Activated naive CD4-positive, alpha-beta T cell treated with anti-CD3 and anti-CD28 coated beads, Interleukin-2, amount 10 ng/mL, durations not matched to agents 7 days and 5 days (primary cell): ENCODE measurements around the gene KCTD2.

Experiments used
- CTCF ChIA-PET: fragments of 350-600 bp; sonication (Branson Sonifier 250); formaldehyde crosslinking; loops from one replicate; lab custom pipeline; 2021; ENCODE audit warnings: antibody characterized with exemption; lab: Charles Lee
- DNase-seq: peaks from one replicate; pipeline ENCODE4 v3.0.0-alpha.2; 2020
- H3K27ac Mint-ChIP-seq: one replicate; pipeline ENCODE4 v1.8.0; 2021; ENCODE audit warnings: mild to moderate bottlenecking, moderate library complexity, mixed read lengths
- H3K27me3 Mint-ChIP-seq: one replicate; pipeline ENCODE4 v1.8.0; 2021; ENCODE audit warnings: mild to moderate bottlenecking, mixed read lengths
- H3K36me3 Mint-ChIP-seq: one replicate; pipeline ENCODE4 v1.8.0; 2021; ENCODE audit warnings: mixed read lengths
- H3K4me1 Mint-ChIP-seq: one replicate; pipeline ENCODE4 v1.8.0; 2021; ENCODE audit warnings: mixed read lengths
- H3K4me3 Mint-ChIP-seq: one replicate; pipeline ENCODE4 v1.8.0; 2021; ENCODE audit warnings: mild to moderate bottlenecking, moderate library complexity, mixed read lengths
- H3K9me3 Mint-ChIP-seq: one replicate; pipeline ENCODE4 v1.8.0; 2021; ENCODE audit warnings: mixed read lengths

The KCTD2 gene

GRCh38 chr17:75093548-75094158 lies 46.6 kb downstream of the KCTD2 start:
- CTCF ChIA-PET = interaction anchor here (1.6 to 1.7 kb wide), 2 partner anchors 11 to 133 kb away, joined by 5 to 6 read pairs; no protein-coding TSS in a partner anchor
- H3K36me3 Mint-ChIP-seq = peaks cover 2% of the 10 kb centered on the region
- no peak overlapping the region for H3K4me3 Mint-ChIP-seq
- no peaks in the 10 kb centered on the region for H3K9me3 Mint-ChIP-seq
- peaks cover 30% of the 10 kb centered on the region for H3K4me1 Mint-ChIP-seq
- no peaks in the 10 kb centered on the region for H3K27me3 Mint-ChIP-seq
- DNase-seq = no peak
- no peak overlapping the region for H3K27ac Mint-ChIP-seq

GRCh38 chr17:75094871-75095399 lies 47.9 kb downstream of the KCTD2 start:
- Mint-ChIP-seq H3K9me3 (no peaks in the 10 kb centered on the region), H3K4me3 (no peak overlapping the region), H3K27me3 (no peaks in the 10 kb centered on the region), H3K27ac (no peak overlapping the region), H3K4me1 (peaks cover 17% of the 10 kb centered on the region), H3K36me3 (peaks cover 2% of the 10 kb centered on the region)
- no peak for DNase-seq
- CTCF ChIA-PET = interaction anchor here (1.1 to 1.7 kb wide), 3 partner anchors 10 to 134 kb away, joined by 3 to 6 read pairs (median 5); no protein-coding TSS in a partner anchor

- Mint-ChIP-seq H3K9me3 (no peaks in the 10 kb centered on the region), H3K27ac (no peak overlapping the region), H3K36me3 (peaks cover 2% of the 10 kb centered on the region), H3K4me1 (peaks cover 8% of the 10 kb centered on the region), H3K27me3 (no peaks in the 10 kb centered on the region), H3K4me3 (no peak overlapping the region)
- CTCF ChIA-PET = no interaction called here
- DNase-seq = no peak
These were observed 49.1 kb downstream of the KCTD2 start for GRCh38 chr17:75096082-75096625.

GRCh38 chr17:75097865-75098264 lies 50.8 kb downstream of the KCTD2 start:
- CTCF ChIA-PET = interaction anchor here (0.8 kb wide), 1 partner anchor 8 kb away, joined by 3 read pairs; no protein-coding TSS in a partner anchor
- H3K27ac Mint-ChIP-seq = no peak overlapping the region
- no peaks in the 10 kb centered on the region for H3K9me3 Mint-ChIP-seq
- DNase-seq = no peak
- peaks cover 10% of the 10 kb centered on the region for H3K27me3 Mint-ChIP-seq
- no peak overlapping the region for H3K4me3 Mint-ChIP-seq
- H3K36me3 Mint-ChIP-seq = peaks cover 2% of the 10 kb centered on the region
- peaks cover 5% of the 10 kb centered on the region for H3K4me1 Mint-ChIP-seq

- Mint-ChIP-seq H3K27ac (no peak overlapping the region), H3K36me3 (peaks cover 2% of the 10 kb centered on the region), H3K4me1 (peaks cover 5% of the 10 kb centered on the region), H3K4me3 (no peak overlapping the region), H3K9me3 (no peaks in the 10 kb centered on the region), H3K27me3 (peaks cover 16% of the 10 kb centered on the region)
- CTCF ChIA-PET = interaction anchor here (1.2 kb wide), 1 partner anchor 15 kb away, joined by 4 read pairs; no protein-coding TSS in a partner anchor
- DNase-seq = no peak
These were observed 51.8 kb downstream of the KCTD2 start for GRCh38 chr17:75098861-75099260.

GRCh38 chr17:75099881-75100595 lies 53.0 kb downstream of the KCTD2 start:
- CTCF ChIA-PET = interaction anchor here (1.2 kb wide), 1 partner anchor 14 kb away, joined by 4 read pairs; no protein-coding TSS in a partner anchor
- H3K9me3 Mint-ChIP-seq = no peaks in the 10 kb centered on the region
- no peak for DNase-seq

GRCh38 chr17:75102385-75102821 lies 55.4 kb downstream of the KCTD2 start:
- peaks cover 2% of the 10 kb centered on the region for H3K36me3 Mint-ChIP-seq
- DNase-seq = no peak
- H3K9me3 Mint-ChIP-seq = no peaks in the 10 kb centered on the region
- CTCF ChIA-PET = no interaction called here
- H3K4me1 Mint-ChIP-seq = no peaks in the 10 kb centered on the region
- H3K27ac Mint-ChIP-seq = no peak overlapping the region
- no peak overlapping the region for H3K4me3 Mint-ChIP-seq
- H3K27me3 Mint-ChIP-seq = peaks cover 22% of the 10 kb centered on the region

More at GRCh38 chr17:75099881-75100595, 53.0 kb downstream of the KCTD2 start:
- no peak overlapping the region for H3K4me3 Mint-ChIP-seq
- peaks cover 2% of the 10 kb centered on the region for H3K36me3 Mint-ChIP-seq
- H3K27ac Mint-ChIP-seq = no peak overlapping the region
- H3K27me3 Mint-ChIP-seq = peaks cover 18% of the 10 kb centered on the region
- peaks cover 5% of the 10 kb centered on the region for H3K4me1 Mint-ChIP-seq

- CTCF ChIA-PET = interaction anchor here (0.6 to 2.6 kb wide), 12 partner anchors 9 to 318 kb away, joined by 3 to 11 read pairs (median 4); partner anchors contain the start of gene NT5C
- Mint-ChIP-seq H3K4me3 (no peak overlapping the region), H3K4me1 (peaks cover 7% of the 10 kb centered on the region), H3K27ac (no peak overlapping the region), H3K36me3 (no peaks in the 10 kb centered on the region), H3K27me3 (peaks cover 27% of the 10 kb centered on the region), H3K9me3 (no peaks in the 10 kb centered on the region)
- no peak for DNase-seq
These were observed 56.9 kb downstream of the KCTD2 start for GRCh38 chr17:75103601-75104554.

GRCh38 chr17:75105126-75106080 lies 58.4 kb downstream of the KCTD2 start:
- Mint-ChIP-seq H3K27me3 (peaks cover 30% of the 10 kb centered on the region), H3K4me3 (no peak overlapping the region), H3K27ac (no peak overlapping the region), H3K4me1 (peaks cover 15% of the 10 kb centered on the region), H3K36me3 (peaks cover under 1% of the 10 kb centered on the region), H3K9me3 (no peaks in the 10 kb centered on the region)
- CTCF ChIA-PET = interaction anchor here (0.7 to 2.6 kb wide), 16 partner anchors 8 to 847 kb away, joined by 3 to 12 read pairs (median 4); partner anchors contain the start of genes MRPL58, NT5C and SLC16A5
- peak; percentile 54 for DNase-seq

GRCh38 chr17:75108193-75108592 lies 61.2 kb downstream of the KCTD2 start:
- H3K4me3 Mint-ChIP-seq = peak overlapping the region; percentile 93
- peaks cover 20% of the 10 kb centered on the region for H3K27me3 Mint-ChIP-seq
- peaks cover 37% of the 10 kb centered on the region for H3K4me1 Mint-ChIP-seq
- no peak overlapping the region for H3K27ac Mint-ChIP-seq
- no peak for DNase-seq
- peaks cover 11% of the 10 kb centered on the region for H3K36me3 Mint-ChIP-seq
- no peaks in the 10 kb centered on the region for H3K9me3 Mint-ChIP-seq
- CTCF ChIA-PET = no interaction called here

GRCh38 chr17:75109046-75109406 lies 62.0 kb downstream of the KCTD2 start:
- CTCF ChIA-PET = interaction anchor here (1.0 to 2.8 kb wide), 3 partner anchors 23 to 148 kb away, joined by 3 to 9 read pairs (median 3); no protein-coding TSS in a partner anchor
- Mint-ChIP-seq H3K4me1 (peaks cover 43% of the 10 kb centered on the region), H3K4me3 (peak overlapping the region; percentile 93), H3K27ac (no peak overlapping the region), H3K9me3 (no peaks in the 10 kb centered on the region), H3K27me3 (peaks cover 13% of the 10 kb centered on the region), H3K36me3 (peaks cover 12% of the 10 kb centered on the region)
- peak; percentile 46 for DNase-seq
